DMS53 treated with DMSO at 0.1 percent for 48 hours (cell line): ENCODE results near the gene KCNH5.
"Not testable (repeated sequence)": the region's sequence is repeated elsewhere in the genome, so short reads cannot be mapped to it uniquely, and the experiment has no call there.

ENCODE experiments used
- DNase-seq: peaks from one replicate; lab custom pipeline; 2025; ENCODE audit not compliant: unreplicated experiment; lab: John Stamatoyannopoulos, UW

The KCNH5 gene

DNA sequence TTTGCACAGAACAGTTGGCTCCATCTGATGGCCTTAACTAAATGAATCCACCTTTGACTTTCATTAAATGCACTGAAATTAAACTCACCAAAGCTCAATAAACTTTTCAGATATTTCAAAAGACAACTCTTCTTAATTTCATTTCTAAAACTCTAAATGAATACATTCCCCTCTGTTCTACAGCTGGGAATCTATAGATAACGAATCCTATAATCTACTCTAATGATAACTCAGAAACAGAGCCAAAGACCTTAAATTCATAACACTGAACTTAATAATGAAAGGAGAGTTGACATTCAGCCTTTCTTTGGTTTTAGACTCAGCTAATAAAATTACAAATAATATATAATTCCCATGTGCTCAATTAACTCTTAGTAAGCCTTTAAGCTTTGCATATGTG lies 150.5 kb downstream of the KCNH5 start:
- no peak for DNase-seq

DNA sequence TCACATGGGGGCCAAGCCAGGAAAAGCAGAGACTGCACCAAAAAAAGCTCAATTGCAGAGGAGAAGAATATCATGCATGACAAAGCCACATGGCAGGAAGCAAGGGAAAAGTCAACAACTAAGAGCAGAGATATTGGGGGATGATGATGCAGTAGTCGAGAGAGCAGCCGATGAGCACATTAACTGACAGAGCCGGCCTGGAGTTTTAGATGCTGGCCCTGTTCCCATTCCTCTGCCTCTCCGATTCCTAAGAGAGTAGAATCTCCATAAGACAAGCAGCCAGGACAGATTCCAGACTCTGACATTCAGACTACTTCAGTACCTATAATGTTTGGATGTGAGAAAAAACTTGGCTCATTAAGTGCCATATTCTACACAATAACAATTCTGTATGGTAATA lies 155.9 kb downstream of the KCNH5 start:
- no peak for DNase-seq

DNA sequence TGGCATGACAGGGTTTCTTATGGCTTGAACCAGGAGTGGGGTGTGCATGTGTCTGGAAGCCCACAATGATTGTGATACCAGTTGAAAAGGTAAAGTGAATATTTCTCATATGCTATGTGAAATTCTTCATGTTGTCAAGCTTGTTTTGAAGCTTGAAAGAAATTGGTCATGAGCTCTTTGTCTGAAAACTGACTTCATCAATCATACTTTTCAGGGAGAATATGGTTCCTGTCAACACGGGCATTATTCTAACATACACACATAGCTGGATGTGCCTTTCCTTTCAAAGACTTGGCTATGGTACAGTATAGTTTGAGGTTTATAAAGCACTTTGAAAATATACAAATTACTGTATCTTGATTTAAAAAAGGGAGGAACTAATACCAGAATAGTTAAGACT lies 158.8 kb downstream of the KCNH5 start:
- peak; percentile 36 for DNase-seq

DNA sequence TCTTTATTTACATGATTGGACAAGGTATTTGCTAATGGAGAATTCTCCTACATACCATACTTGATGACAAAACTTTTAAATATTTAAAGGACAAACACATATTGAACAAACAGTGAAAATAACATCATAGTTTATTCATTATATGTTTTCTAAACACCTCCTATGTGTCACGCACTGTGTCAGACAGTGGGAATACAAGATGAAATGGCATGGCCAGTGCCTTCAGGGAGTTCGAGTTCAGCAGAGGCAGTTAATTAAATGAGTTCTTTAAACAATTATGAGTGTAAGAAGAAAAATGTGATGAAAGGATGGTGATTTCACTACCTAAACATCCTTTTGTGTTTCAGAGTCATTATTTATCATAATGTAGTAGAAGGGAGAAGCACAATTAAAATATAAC lies 159.8 kb downstream of the KCNH5 start:
- no peak for DNase-seq

DNA sequence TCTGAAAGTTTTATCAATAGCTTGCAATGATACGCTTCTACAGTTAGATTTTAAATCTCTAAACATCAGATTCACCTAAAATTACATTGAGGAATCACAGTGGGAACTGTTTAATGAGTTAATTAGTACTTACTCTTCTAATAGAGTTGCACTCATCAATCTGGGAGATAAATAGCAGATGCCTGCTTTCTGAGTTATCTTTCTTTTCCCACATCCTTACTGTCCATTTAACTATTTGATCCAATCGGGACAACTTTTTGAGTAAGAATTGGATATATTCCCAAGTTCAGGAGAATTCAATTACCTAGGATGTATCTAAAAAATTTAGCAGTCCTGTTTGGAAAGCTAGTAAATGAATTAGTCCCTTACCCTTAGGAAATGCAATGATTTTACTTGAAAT lies 162.3 kb downstream of the KCNH5 start:
- no peak for DNase-seq

DNA sequence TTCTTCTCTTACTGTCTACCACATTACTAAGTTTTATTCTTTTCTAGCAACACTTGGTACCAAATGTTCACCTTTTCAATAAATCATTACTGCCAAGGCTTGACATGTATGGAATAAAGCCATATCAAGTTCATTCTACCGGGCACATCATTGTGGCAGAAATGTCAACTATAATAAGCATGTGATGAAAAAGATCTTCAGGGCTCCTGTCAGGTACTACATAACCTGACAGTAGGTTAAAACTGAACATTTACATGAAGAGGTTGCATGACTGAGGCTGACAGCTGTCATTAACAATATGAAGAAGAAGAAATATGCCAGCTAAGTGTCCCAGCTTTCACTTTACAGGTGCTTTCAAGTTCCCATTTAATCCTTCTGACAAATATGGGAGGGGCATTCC lies 178.9 kb downstream of the KCNH5 start:
- no peak for DNase-seq

DNA sequence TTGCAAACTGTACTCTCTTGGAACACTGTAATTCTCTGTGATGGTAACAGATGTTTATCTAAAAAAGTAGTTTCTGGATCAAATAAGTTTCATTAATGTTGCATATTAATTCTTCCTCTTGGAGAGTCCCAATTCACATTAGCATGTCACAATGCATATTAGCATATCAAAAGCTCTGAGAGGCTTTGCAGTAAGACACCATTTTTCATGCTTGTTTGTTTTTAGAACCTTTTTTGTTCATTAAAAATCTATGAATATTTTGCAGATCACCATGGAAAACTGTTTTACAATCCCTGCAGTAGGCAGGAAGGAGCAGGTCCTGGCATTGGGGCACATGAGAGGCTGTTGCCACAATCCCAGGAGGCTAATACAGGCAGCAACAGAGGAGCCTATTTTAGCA lies 180.7 kb downstream of the KCNH5 start:
- no peak for DNase-seq

DNA sequence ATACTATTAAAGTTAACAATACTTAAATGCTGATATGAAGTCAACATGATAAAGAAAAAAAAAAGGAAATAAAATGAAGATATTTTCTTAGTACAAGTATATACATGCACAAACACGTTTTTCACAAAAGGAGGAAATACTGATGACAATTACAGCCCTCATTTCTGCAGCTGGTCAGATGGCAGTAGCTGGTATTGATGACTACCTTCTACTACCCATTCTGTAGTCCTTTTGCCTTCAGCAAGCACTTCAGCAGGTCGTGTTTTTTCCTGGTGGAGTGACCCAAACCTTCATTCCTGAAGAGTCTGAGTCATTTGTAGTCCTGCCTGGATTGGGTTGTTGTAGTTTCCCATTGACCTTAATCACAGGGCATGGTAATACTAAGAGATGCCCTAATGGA lies 187.2 kb downstream of the KCNH5 start:
- DNase-seq: not testable (repeated sequence)

DNA sequence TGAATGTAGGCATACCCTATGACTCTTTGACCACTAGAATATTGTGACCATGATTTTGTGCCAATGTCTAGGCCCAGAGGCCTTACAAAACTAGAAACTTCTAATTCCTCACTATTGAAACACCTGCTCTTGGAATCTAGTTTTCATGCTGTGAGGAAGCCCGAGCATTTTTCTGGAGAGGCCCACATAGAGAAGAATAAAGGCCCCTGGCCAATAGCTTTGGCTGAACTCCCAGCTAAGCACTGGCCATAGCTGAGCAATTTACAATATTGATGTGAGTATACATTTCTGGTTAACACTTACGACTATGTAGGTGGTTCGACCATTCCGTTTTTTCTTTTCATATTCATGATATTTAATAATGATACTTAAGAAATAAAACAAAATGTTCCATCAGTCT lies 190.3 kb downstream of the KCNH5 start:
- DNase-seq: no peak

DNA sequence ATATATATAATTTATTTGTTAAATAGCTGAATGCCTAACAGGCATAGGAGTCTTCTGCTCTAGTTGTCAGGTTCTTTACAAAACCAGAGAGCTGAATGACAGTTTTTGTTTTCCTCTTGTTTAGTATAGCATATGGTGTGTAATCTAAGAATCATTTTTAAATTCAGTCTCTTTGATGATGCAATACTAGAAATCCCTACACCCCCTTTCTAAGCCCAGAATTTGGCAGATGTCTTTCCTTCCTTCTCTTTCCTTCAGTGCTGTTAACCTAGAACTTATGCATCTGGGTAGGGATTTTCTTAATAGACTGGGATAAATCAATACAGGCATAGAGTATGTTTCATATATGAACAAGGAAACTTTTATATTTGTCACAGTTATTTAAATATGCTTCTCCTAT lies 198.1 kb downstream of the KCNH5 start:
- DNase-seq: no peak

DNA sequence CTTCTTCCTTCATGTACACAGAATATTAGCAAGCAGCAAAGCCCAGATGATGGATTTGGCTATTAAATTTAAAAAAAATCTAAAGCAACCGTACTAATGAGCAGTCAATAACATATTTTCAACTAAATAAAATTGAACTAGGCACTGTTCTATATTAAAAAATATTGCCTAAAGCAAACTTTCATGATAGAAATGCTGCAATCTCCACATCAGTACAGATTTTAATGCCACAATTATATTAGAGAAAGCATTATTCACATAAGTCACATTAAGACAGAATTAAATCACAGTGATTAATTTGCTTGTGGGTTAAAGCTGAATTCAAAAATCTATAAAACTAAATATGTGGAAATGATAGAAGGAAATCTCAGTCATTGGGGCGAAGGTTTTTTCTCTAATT lies 200.7 kb downstream of the KCNH5 start:
- no peak for DNase-seq

DNA sequence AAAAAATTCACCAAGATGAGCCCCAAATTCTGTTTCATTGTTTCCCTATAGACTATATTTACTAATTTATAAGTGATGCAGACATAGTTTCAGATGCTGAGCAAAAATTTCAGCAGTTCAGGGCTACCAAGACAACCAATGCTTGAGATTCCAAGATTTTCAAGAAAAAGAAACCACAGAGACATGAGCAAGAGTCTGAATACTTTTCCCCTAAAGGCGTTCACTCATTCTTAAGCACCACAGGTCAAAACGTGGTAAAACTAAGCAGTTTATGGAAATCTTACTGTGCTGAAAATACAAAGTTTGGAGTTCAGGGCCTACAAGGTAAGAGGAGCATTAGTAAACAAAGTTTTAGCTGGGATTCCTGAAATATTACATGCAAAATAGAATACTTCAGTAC lies 221.2 kb downstream of the KCNH5 start:
- no peak for DNase-seq

DNA sequence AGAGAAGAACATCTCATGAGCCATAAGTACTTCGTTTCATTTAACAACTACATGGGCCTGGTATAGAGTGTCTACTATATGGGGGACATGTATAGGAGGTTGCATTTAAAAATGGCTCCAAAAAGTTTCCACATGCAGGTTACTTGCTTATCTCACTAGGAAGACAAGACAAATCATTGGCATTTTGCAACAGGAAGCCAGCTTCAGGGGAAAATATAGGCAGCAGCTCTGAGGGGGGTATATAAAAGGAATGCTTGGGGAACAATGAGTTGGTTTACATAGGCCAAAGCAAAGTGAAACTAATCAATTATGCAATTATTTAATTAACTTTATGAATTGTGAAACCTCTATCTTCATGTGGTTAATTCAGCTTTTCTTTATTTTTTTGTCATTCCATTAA lies 225.3 kb downstream of the KCNH5 start:
- no peak for DNase-seq

DNA sequence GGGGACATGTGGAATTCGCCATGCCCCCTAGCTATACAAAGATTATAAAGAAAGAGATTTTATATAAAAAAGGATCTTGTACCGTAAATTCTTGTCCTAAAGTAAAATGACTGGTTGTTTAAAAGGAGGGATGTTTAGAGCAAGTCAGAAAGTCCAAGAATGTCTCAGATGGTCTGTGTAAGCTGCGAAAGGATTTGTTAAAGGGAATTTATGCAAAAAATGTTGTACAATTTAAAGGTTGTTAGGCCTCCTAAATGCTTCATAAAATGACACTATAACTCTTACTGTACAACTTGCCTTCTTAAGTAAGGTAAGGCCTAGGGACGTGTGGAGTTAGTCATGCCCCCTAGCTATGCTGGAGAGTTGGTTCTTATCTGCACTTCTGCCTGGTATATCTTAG lies 237.6 kb downstream of the KCNH5 start:
- no peak for DNase-seq

DNA sequence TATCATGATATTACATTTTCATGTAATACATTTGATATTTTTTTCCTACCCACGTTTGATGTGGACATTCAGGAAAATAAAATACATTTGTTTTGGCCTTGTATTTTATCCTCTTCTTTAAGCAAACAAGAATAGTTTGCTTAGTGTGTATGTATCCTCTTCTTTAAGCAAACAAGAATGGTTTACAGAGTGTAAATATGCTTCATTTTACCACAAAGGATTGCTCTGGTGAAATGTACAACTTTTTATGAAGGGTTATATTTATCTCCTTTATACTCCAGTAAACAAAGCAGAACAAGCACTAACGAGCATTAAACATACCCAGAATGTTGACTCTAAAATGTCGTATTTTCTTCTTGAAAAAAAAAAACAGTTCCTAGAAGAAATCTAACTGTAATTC lies 244.7 kb downstream of the KCNH5 start:
- peak; percentile 68 for DNase-seq

DNA sequence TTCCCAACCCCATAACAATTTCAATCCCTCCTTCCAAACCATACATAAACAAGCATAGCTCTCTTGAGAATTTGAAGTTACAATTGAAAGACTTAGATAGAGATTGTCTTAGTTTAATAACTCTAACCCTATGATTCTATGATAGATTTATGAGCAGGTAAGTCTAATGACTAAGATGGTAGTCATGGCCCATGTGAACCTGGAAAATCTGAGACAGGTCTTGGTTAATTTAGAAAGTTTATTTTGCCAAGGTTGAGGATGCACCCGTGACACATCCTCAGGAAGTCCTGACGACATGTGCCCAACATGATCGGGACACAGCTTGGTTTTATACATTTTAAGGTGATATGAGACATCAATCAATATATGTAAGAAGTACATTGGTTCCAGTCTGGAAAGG lies 248.8 kb downstream of the KCNH5 start:
- DNase-seq: no peak

DNA sequence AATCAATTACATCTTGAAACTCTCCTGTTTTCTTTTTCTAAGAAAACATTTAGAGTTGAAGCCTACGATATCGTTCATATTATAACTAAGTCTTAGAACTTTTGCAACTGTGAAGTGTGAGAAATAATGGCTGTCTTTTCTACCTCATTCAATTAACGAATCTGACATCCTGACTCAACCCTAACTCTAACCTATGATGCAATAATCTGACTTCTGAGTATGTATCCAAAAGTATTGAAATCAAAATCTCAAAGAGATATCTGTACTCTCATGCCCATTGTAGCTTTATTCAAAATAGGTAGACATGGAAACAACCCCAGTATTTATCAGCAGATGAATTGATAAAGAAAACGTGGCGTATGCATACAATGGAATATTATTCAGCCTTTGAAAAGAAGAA lies 252.7 kb downstream of the KCNH5 start:
- DNase-seq: no peak

DNA sequence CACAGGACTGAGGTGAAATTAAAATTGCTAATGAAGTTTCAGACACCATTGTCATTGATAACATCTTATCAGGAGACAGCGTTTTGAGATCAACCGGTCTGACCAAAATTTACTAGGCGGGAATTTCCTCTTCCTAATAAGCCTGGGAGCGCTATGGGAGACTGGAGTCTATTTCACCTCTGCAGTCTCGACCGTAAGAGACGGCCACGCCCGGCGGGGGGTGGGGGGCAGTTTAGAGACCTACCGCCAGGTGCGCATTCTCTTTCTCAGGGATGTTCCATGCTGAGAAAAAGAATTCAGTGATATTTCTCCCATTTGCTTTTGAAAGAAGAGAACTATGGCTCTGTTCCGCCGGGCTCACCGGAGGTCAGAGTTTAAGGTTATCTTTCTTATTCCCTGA lies 263.9 kb downstream of the KCNH5 start:
- not testable (repeated sequence) for DNase-seq

DNA sequence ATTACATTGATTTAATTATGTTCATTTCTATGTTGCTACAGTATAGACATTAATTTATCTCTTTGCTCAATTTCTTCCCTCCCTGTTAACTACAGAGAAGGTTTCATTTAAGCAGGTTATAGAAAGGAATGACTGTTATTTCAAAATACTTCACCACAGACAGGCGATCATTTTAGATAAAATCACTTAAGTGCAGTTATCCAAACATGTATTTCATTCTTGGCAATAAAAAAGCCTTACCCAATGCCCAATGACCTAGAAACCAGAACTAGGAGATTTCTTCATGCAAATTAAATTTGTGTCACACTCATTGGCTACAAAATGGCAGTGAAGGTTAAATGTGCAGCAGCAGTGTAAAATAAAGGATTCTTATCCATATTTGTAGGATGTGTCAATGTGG lies 266.4 kb downstream of the KCNH5 start:
- DNase-seq: no peak

DNA sequence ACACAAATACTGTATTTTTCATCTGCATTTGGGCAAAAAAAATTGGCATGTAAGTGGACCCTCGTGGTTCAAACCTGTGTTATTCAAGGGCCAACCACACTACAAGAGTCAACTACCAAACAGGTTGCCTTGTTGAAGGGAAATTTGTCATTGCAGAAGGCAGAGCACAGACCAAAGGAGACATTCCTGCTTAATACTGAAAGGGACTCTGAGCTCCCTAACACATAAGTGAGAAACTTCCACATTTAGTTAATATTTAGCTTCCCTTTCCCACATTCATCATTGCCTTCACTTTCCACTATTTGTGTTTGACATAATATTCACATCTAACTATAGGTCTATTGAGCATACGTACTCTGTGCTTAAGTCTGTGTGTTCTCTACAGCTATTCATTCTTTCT lies 266.9 kb downstream of the KCNH5 start:
- no peak for DNase-seq

DNA sequence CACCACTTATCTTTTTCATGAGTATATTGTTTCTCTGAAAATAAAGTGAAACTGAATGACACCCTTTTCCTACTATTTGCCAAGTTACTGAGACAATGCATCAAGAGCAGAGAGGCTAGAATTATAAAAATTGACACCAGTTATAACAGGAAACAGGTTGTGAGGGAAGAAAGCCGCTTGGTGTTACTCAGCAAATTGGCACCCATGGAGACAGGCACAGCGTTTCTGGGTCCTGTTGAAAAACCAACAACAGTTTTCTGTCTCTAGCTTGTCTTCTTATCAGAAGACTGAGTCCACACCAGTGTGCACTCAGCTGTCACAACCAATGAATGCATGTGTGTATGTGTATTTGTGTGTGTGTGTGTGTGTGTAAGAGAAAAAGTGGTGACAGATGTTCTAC lies 267.7 kb downstream of the KCNH5 start:
- no peak for DNase-seq

DNA sequence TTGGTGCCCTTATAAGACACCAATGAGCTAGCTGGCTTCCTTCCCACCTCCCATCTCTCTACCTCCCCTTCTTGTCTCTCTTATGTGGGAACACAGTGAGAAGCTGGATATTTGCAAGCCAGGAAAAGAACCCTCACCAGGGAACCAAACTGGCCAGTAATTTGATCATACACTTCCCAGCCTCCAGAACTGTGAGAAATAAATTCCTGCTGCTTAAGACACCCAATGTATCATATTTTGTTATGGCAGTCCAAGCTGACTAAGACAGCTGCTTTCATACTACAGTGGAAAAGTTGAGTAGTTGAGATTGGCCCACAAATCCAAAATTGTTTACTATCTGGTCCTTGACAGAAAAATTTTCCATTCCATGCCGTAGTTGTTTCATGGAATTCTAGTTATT lies 269.0 kb downstream of the KCNH5 start:
- DNase-seq: no peak

DNA sequence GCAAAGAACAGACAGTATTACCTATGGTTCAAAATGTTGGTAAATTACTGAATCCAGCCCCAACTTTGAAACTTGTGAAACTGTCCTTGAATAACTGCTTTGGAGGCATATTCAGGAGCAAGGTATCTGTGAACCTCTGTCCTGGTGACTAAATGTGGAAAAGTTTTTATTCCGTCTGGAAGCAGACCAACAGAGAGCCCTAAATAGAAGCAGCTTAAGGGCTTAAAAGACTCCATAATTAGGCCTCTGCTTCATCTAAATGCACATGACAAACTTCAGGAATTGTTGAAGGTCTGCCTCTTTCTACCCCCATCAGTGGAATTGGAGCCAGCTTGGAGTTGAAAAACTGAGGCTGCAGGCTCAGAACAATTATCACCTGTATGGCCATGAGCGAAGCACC lies 276.5 kb downstream of the KCNH5 start:
- DNase-seq: no peak

DNA sequence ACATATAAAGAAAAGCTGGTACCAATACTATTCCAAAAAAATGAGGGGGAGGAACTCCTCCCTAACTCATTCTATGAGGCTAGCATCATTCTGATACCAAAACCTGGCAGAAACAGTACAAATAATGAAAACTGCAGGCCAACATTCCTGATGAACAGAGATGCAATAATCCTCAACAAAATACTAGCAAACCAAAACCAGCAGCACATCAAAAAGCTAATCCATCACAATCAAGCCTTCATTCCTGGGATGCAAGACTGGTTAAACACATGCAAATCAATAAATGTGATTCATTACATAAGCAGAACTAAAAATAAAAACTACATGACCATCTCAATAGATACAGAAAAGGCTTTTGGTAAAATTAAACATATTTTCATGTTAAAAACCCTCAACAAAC lies 281.3 kb downstream of the KCNH5 start:
- no peak for DNase-seq
